Body of pancreas (tissue), 4 donors: ENCODE measurements around the gene DYNLT1. TPM values are rescaled to one million over a fixed set of nuclear protein-coding genes. Genes with fewer than 3 reads are reported as not detected.
A peak's percentile ranks its signal among the peaks of the same experiment; 100 is the strongest.
"Not testable (repeated sequence)": the region's sequence is repeated elsewhere in the genome, so short reads cannot be mapped to it uniquely, and the experiment has no call there.

Source experiments
- ATAC-seq: fragments of 150-250 bp; one replicate; pipeline ENCODE4 v1.9.1; 2016
- DNase-seq, 4 donors: peaks; one replicate each; pipeline ENCODE4 v3.0.0-alpha.2; 2019
- H3K27ac ChIP-seq, 4 donors: fragments of 200-600 bp; sonication (generic); 1 replicate in 3 of 4; 2 replicates in 1 of 4; pipeline versions ENCODE4 v1.5.1 to v1.6.1; 2016 to 2019; ENCODE audit warnings: mild to moderate bottlenecking in 1 of 4, mixed read lengths in 1 of 4, moderate library complexity in 1 of 4
- H3K27me3 ChIP-seq, 2 donors: fragments of 200-600 bp; sonication (generic); one replicate each; pipeline ENCODE4 v1.6.0; 2016; ENCODE audit warnings: mild to moderate bottlenecking in 1 of 2
- H3K36me3 ChIP-seq, 2 donors: fragments of 200-600 bp; sonication (generic); replicated peaks in 1 of 2; 2 replicates each; pipeline ENCODE4 v1.5.1; 2016; ENCODE audit warnings: low read depth in 2 of 2; ENCODE audit not compliant: insufficient read depth in 1 of 2
- H3K4me1 ChIP-seq: fragments of 200-600 bp; sonication (generic); one replicate; pipeline ENCODE4 v1.6.0; 2016
- H3K4me3 ChIP-seq, 2 donors: fragments of 200-600 bp; sonication (generic); 1 replicate in 1 of 2; 2 replicates in 1 of 2; pipeline ENCODE4 v1.5.1; 2016 to 2019
- H3K9me3 ChIP-seq, 3 donors: fragments of 200-600 bp; sonication (generic); 1 replicate in 2 of 3; 2 replicates in 1 of 3; pipeline ENCODE4 v1.5.1; 2016
- CTCF ChIP-seq, 7 experiments: fragments of 450-650 bp in 4 of 7; fragments of 200-600 bp in 3 of 7; sonication (generic) in 3 of 7; IDR thresholded peaks; one replicate each; pipeline ENCODE4 v1.5.1; 2016 to 2019; ENCODE audit warnings: antibody characterized with exemption in 7 of 7
- POLR2A ChIP-seq, 3 donors: fragments of 450-650 bp; IDR thresholded peaks; one replicate each; pipeline ENCODE4 v1.6.1; 2016; ENCODE audit warnings: antibody characterized with exemption in 3 of 3, mild to moderate bottlenecking in 2 of 3
- WGBS, 2 donors: methylation state at CpG; one replicate each; pipeline ENCODE4 v1.1.5; 2017; 5-methylcytosine and 5-hydroxymethylcytosine counted together
- intact Hi-C: fragments of 100-400 bp; cut with DNase I; formaldehyde crosslinking; loops from one replicate; pipeline ENCODE4 v1.15.1; 2023
- total RNA-seq, 2 donors: library from RNA; depleted of rRNA; stranded (reverse); fragments of >200 nt; gene quantifications; one replicate each; pipeline ENCODE4 v1.1.0, GENCODE V29; 2016

DYNLT1 gene
- total RNA-seq, 2 donors from 2014 or later, result 36.1 to 39.2 TPM

GRCh38 chr6:158655569-158656450 is 11.3 kb upstream of the DYNLT1 start:
- WGBS, 2 donors, result 75 to 82% methylated on average over 22 of the region's 22 CpGs
- TF ChIP-seq CTCF (IDR thresholded peaks at IDR 0.05), result no peak
- intact Hi-C loops, result no loop called here
- no peak for ATAC-seq
- H3K9me3 ChIP-seq, result no peaks in the 10 kb centered on the region
- no peak for DNase-seq
- H3K36me3 ChIP-seq, result no peaks in the 10 kb centered on the region
- no peaks in the 10 kb centered on the region for H3K27me3 ChIP-seq
- no peak overlapping the region for H3K4me3 ChIP-seq
- no peaks in the 10 kb centered on the region for H3K4me1 ChIP-seq
- peak overlapping the region in 1 of 4 donors; percentile 74 for H3K27ac ChIP-seq

GRCh38 chr6:158654960-158655489 is 10.5 kb upstream of the DYNLT1 start:
- ATAC-seq, result no peak
- no peaks in the 10 kb centered on the region for H3K36me3 ChIP-seq
- no peaks in the 10 kb centered on the region for H3K9me3 ChIP-seq
- peak overlapping the region in 1 of 4 donors; percentile 74 for H3K27ac ChIP-seq
- WGBS, 2 donors, result 47 to 76% methylated on average over 10 of the region's 10 CpGs
- intact Hi-C loops, result no loop called here
- TF ChIP-seq CTCF (IDR thresholded peaks at IDR 0.05) (no peak), POLR2A (IDR thresholded peaks at IDR 0.05) (no peak)
- H3K4me3 ChIP-seq, result no peak overlapping the region
- peak in 1 of 4 donors; percentile 48 for DNase-seq
- H3K27me3 ChIP-seq, result no peaks in the 10 kb centered on the region
- no peaks in the 10 kb centered on the region for H3K4me1 ChIP-seq

- Histone ChIP-seq H3K9me3 (no peaks in the 10 kb centered on the region), H3K4me1 (no peaks in the 10 kb centered on the region), H3K27me3 (no peaks in the 10 kb centered on the region), H3K27ac (peak overlapping the region in 2 of 4 donors; percentile 40 to 74), H3K4me3 (no peak overlapping the region), H3K36me3 (no peaks in the 10 kb centered on the region)
- intact Hi-C loops, result no loop called here
- peak; percentile 60 for ATAC-seq
- TF ChIP-seq POLR2A (IDR thresholded peaks at IDR 0.05), result no peak
- TF ChIP-seq CTCF (IDR thresholded peaks at IDR 0.05), result no peak
- DNase-seq, result peak in 3 of 4 donors; percentile 35 to 81 (median 45)
- 67 to 69% methylated on average over 6 of the region's 6 CpGs for WGBS, 2 donors
Measured at GRCh38 chr6:158654498-158654897, 10.0 kb upstream of the DYNLT1 start.

- TF ChIP-seq POLR2A (IDR thresholded peaks at IDR 0.05), result peak in 1 of 3 donors; percentile 24
- no peak for TF ChIP-seq CTCF (IDR thresholded peaks at IDR 0.05)
- H3K4me3 ChIP-seq, result no peak overlapping the region
- 48 to 51% methylated on average over 15 of the region's 15 CpGs for WGBS, 2 donors
- H3K9me3 ChIP-seq, result no peaks in the 10 kb centered on the region
- H3K27ac ChIP-seq, result peak overlapping the region in 3 of 4 donors; percentile 1 to 74 (median 40)
- DNase-seq (peak; percentile 41 to 79 (median 58)), ATAC-seq (peak; percentile 56)
- no peaks in the 10 kb centered on the region for H3K36me3 ChIP-seq
- H3K27me3 ChIP-seq, result no peaks in the 10 kb centered on the region
- no peaks in the 10 kb centered on the region for H3K4me1 ChIP-seq
- intact Hi-C loops, result no loop called here
Measured at GRCh38 chr6:158653577-158654354, 9.2 kb upstream of the DYNLT1 start.

GRCh38 chr6:158651981-158652737 is 7.6 kb upstream of the DYNLT1 start:
- DNase-seq, H3K4me1 ChIP-seq, intact Hi-C loops, ATAC-seq, H3K27me3 ChIP-seq, H3K36me3 ChIP-seq, H3K4me3 ChIP-seq, H3K9me3 ChIP-seq: not testable (repeated sequence)
- WGBS, 2 donors, result 84 to 92% methylated on average over 17 of the region's 17 CpGs
- H3K27ac ChIP-seq, result peak overlapping the region in 1 of 4 donors; percentile 30
